CD4-positive, alpha-beta T cell treated with Interleukin-6 for 4 hours (primary cell): ENCODE results near the gene SPRY2.
"Not testable (repeated sequence)": the region's sequence is repeated elsewhere in the genome, so short reads cannot be mapped to it uniquely, and the experiment has no call there.

ENCODE experiments used
- DNase-seq: peaks from one replicate; pipeline ENCODE4 v3.0.0-alpha.2; 2020; ENCODE audit warnings: mixed read lengths

SPRY2 gene

DNA sequence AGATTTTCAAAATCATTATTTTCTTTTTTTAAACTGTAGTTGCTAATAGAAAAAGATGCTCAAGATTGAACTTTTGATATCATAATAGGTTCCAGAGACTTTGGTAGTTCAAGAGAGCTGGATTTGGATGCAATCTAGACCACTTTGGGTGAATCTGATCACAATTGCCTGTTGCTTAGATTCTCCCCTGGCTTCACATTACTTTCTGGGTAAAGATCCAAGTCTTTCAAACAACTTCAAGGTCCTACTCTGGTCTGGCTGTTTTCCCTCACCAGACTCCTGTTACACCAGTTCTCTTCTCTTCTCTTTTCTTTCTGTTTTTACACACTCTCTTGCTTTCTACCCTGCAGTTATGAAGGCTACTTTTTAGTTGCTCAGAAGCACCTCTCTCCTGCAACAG is 7.4 kb upstream of the SPRY2 start:
- DNase-seq, result no peak

DNA sequence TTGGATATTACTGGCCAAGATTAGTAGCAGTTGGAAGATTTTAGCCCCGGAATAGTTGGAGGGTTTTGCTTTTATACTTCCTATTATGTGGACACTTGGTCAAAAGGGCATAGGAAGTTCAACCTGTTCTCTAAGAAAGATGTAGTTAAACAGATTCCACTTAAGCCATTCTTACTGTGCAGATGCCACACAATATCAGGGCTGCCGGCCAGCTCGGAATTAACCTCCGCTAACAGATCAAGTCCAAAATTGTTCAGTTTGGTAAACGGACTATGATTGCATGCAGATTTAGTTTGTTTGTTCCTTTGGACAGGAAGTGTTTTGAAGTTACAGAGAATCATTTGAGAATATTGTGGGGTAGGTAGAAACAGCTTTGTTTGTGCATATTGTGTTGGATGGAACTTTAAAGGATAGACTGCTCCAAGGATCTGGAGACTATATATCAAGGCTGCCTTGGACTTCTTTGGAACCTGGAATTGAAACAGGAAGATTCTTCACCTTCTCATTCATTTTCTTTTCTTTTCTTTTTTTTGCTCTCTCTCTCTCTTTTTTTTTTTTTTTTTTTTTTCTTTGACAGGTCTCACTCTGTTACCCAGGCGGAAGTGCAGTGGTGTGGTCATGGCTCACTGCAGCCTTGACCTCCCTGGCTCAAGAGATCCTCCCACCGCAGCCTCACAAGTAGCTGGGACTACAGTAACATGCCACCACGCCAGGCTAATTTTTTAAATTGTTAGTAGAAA is 5.0 kb upstream of the SPRY2 start:
- DNase-seq, result no peak

DNA sequence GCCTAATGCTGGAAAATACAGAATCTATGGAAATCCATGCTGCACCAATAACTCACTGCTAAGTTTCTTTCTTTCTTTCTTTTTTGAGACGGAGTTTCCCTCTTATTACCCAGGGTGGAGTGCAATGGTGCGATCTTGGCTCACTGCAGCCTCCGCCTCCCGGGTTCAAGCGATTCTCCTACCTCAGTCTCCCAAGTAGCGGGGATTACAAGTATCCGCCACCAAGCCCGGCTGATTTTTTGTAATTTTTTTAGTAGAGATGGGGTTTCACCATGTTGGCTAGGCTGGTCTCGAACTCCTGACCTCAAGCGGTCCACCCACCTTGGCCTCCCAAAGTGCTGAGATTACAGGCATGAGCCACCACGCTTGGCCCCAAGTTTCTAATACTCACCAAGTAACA is 3.1 kb upstream of the SPRY2 start:
- not testable (repeated sequence) for DNase-seq

DNA sequence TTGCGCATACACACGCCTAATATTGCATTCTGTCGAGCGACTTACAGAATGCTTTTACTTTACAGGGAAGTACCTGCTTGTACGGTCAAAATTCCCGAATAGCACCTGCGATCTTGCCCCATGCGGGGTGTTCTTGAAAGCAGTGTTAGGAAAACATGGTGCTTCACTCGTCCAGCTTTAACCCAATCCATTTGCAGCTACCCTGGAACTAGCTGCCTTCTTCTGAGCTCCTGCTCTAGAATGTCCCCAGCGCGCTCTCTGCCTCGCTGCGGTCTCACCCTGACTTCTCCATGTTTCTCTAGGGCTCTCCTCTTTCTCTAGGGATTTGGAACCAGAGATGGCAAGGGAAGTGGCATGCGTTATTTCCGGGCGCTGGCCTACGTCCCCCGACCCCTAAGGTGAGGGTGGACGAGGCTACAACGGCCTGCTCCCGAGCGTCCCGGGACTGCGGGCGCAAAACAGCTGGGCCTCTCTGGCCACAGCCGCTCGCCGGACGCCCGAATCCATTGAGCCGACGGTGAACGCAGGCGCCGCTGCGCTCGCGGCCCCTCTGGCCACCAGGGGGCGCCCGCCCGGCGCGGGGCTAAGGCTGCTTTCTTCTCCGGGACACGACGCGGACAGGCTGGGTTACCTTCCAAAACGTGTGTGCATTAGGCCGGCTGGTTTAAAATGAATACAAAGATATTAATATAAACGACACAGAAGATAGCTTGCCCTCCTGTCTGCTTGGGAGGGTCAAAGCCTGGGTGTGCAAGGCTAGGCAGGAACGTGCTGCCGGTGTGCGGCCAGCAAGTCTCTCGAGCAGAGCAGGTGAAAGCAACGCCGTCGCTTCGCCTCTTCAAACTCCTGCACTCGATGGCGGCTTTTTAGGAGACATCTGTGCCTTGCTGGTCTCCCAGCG is 1.8 kb upstream of the SPRY2 start:
- peak; percentile 62 for DNase-seq

DNA sequence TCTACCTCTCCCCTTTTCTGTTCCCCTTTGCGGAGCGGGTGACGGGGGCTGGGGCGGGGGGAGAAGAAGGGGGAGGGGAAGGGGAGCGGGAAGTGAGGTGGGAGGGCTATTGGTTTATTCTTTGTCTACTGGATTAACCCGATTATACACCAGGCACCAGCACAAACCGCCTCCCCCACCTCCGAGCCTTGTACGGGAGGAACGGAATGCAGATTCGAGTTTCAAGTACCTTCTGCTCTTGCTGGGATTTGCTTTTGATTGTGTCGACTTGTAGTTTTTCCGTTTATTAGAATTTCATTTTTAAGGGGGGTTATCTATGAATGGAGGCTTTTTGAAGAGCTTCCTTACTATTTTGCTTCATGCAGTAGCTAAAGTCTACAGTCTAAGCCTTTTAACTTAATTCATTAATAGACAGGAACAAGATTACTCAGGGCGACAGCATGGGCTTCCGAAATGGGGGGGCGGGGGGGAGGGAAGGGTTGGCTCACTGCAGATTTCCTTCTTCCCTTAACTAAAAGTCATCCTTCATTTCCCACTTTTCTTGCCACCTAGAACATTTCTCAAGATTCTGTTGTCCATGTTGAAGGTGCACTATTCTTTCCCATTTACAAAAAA is 937 bp upstream of the SPRY2 start:
- no peak for DNase-seq

DNA sequence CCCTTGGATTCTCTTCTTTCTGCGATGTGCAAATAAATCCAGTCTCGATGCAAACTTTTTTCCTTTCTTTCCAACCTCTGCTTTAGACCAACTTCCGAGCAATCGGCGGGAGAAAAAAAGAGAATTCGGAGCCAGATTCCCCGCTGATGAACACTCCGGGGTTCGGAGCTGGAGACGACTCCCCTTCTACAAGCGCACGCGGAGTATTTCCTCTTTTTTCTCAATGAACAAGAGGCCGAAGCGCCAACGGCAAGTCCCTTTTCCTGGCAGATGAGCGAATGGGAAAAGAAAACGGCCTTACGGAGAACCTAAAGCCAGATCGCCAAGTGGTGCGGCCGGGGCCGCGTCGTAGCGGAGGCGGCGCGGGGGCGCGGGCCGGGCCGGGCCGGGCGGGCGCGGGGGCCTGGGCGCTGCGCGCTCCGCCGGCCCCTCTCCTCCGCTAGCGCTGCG is 250 bp downstream of the SPRY2 start:
- DNase-seq, result no peak

DNA sequence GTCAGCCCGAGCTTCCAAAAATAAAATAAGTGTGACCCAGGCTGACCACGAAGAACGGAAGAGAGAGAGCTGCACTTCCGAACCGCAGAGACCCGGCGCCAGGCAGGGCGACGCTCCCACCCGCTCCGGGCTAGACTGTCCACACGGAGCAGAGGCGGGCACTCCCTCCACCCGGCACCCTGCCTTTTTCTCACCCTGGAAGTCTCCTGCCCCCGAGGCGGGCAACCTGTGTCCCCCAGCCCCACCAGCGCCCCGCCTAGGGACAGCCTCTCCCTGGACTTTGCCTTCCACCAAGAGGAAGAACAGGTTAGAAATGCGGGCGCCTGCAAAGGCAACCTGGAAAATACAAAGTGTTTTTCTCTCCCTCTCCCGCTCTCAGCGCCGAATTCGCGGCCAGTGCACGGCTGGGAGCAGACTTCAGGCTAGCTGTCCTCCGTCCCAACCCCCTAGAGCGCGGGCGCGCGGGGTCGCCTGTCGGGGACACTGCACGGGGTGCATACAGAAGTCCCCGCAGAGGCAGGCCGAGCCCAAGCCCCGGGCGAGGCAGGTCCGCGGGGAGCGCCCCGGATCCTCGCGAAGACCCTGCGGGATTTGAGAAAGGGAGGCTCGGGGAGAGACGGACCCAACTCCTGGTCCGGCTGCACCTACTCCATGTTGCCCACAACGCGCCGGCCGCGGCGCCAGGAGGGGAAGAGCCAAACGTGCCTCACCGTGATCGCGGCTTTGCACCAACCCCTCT is 845 bp downstream of the SPRY2 start:
- DNase-seq, result no peak

DNA sequence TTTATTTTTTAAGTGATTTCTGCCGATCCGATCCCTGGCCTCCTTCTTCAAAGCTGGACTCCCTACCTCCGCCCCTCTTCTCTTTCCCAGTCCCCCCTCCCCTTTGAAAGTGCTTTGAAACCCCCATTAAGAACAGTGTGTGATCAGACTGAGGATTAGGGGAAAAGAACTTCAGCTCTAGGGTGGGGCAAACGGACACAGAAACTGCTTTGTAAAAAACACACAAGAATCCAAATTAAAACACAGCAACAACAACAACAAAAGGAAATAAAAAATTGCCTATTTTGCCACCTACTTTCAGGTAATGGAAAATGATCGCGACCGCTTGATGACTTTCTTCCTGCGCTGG is 1.4 kb downstream of the SPRY2 start:
- no peak for DNase-seq

DNA sequence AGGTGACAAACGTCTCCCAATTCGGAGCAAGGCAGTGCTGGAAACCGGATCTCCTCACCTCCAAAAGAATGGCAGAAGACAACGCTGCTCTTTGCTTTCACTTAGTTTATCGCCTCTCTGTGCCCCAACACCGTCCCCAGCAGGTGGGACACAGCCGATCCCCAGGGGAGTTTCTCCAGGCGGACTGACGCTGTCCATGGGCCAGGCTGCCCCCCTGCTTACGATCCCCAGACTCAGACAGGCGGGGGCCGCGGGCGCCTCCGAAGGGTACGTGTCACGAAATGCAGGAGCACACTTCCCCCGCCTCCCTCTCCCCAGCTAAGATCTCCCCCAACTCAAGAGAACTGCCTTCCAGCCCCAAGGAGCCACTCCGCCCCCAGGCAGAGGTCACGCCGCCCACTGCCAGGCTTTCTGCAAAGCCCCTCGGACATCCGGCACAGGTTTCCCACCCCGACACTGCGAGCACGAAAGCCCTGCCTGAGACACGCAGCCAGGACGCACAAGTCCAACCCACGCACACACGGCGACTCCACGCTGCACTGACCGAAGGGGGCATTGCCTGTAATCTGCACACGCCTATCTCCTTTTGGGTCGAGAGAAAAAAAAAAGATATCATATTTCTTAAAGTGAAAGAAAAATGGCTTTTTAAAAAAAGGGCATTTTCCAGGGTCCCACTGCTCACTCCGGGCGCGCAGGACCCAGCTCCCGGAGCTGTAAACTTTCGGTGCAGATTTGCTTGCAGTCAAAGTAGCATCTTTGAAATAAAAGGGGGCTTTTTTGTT is 2.0 kb downstream of the SPRY2 start:
- DNase-seq, result no peak

DNA sequence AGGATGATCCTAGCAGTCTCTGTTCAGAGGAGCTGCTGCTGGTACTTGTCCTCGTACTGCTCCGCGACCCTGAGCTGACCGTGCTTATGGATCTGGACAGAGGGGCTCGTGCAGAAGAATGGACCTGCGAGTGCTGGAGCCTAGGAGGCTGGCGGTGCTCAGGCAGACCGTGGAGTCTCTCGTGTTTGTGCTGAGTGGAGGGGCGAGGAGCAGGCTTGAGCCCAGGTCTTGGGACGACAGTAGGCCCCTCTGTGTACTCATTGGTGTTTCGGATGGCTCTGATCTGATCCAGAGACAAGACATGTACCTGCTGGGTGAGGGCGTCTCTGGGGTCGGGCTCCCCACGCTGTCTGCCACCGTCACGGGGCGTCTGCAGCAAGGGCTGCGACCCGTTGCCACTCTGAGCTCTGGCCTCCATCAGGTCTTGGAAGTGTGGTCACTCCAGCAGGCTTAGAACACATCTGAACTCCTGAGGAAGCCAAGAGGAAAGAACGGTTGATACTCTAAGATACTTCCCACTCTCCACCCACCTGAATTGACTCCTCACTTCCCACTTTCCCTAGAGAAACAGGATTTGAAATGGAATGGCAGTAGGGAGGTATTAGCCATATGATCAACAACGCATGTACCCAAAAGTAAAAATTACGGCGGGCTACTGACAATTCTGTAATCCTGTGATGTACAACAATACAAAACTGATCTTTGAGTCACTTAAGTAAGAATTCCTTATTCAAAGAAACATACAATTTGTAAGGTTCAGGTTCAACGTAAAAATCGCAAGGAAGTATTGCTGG is 3.4 kb downstream of the SPRY2 start:
- DNase-seq, result no peak

DNA sequence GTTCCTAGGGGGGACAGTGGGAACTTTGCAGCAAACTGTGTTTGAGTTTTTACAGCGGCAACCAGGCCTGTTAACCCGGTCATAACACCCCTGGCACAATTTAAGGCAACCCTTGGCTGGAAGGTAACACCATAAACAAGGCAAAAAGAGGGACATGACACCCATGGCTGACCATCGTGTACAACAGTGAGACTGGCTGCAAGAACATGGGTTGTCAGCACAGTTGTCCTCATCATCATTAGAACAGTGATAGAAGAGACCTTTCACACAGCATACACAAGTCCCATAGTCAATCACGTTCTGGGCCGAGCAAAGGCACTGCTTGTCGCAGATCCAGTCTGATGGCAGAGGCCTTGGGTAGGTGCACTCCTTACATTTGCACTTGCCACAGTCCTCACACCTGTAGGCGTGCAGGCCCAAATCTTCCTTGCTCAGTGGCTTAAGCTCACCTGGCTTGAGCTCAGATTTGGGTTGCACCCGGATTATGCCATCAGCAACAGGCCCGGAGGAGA is 4.1 kb downstream of the SPRY2 start:
- no peak for DNase-seq

DNA sequence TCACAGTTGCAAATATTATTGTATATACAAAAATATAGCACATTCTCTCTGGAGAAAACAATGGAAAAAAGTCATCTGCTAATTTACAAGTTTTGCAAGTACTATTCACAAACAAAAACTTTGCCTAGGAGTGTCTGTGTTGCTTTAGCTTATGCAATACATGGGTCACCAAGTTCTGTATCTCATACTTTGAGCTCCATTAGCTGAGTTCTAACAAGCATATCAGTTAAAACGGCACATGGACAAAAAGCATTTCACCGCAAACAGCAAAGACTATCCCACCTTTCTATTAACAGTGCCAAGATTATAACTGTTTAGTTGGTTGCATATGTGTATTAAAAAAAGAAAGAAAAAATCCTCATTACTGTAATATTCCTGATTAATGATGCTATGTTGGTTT is 4.6 kb downstream of the SPRY2 start:
- DNase-seq, result no peak

DNA sequence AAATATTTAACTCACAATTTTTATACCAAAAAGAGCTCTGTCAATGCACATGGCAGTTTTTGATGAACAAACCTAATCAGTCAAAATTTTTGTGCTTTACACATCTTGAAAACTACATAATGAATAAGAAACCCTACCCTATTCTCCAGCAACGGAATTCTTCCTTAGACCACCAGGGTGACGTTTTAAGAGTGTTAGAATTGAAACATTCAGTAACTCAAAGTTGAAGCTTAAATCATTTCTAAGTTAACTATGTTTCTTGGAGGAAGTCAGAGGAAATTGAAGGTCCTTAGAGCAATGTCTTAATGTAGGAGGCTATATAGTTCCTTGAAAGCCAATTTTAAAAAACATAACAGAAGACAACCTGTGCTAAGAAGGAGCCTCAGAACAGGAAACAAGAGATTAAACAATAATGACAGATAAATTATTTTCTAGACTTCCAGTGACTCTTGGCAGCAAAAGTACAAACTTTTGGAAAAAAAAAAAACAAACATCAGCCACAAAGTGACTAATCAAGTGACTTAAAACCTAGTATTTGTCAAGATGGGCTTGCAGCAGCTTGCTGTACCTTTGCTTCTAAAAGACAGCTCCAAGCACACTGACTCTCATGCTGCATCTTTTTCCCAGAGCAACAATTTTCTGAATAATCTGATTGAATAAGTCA is 6.2 kb downstream of the SPRY2 start:
- DNase-seq, result no peak

DNA sequence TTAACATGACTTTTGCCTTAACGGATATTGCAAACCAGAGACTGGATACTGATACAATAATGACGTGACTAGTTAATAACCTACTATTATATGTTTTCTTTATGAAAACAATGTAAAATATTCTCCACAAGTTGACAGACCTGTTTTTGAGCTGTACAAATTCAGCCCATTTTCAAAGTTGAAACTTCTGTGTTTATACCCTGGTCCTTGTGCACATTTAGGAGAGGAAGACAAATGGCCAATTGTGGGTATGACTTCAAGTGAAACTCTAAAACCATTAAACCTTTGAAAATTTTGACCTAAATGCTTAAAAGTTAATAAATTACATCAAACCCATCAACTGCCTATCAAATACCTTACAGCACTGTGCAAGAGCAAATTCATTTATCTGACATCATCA is 8.9 kb downstream of the SPRY2 start:
- DNase-seq, result no peak

DNA sequence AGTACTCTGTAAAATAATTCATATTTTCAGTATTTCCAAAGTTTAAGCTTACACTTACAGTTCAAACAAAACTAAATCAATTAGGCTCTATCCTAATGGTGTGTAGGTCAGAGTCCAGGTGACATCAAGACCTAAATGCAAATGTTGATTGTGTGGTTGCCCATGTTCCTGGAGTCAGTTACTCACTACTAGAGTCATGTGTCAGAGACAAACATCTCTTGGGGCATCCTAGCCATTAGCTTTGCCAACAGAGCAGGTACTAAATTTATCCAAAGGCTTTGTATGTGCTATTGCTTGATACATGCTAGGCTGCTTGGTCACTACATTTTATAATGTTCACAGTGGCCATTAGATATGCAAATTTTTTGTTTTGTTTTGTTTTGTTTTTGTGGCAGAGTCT is 11.7 kb downstream of the SPRY2 start:
- no peak for DNase-seq

DNA sequence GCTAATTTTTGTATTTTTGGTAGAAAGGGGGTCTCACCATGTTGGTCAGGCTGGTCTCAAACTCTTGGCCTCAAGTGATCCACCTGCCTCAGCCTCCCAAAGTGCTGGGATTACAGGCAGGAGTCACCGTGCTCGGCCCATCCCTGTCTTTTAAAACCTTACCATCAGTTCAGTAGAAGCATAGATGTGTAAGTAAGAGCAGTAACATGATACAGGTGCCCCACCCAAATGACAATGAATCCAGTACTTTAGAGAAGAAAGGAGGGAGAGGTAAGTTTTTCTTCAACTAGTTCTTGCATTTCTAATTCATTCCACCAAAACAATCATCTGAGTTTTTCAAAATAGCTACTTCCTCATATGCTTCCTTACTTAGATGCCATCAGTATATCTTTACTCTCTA is 21.9 kb downstream of the SPRY2 start:
- DNase-seq, result no peak

DNA sequence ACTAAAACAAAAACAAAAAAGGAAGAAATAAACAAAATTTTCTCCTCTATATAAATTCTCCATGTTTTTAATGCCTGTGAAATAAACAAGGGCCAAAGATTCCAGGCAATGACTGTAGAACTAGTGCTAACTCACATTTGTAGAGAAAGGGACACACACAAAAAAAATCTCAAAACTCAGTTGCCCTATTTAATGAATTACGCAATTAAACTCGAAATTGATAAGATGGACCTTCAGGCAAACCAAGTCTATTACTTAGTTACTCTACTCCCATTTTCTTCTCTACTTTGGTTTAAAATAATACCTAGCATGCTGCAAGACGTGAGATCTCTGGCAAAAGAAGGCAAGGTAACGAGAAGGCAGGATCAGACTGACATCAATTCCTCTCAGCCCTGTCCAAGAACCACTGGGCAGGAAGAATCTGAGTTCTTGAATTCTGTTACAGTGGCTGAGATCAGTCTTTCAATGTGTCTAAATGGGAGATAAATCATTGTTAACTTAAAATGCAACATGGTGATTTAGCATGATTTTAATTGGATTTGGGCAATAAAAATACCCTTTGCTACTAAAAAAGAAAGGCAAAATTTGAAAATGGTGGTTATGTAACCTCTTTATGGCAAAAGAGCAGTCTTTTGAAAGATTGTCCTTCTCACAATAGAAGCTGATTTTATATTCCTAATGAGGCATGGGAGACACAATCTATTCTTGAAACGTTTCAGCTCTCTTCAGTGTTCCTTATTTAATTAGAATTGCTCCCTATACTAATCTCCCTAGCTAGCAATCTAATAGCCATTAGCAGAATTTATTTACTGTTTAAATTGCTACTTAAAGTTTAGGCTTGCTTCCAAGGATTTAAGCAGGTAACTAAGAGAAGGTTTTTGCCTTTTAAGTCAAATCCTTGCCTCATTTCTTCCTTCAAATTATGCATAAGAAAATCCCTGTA is 25.9 kb downstream of the SPRY2 start:
- DNase-seq, result no peak

DNA sequence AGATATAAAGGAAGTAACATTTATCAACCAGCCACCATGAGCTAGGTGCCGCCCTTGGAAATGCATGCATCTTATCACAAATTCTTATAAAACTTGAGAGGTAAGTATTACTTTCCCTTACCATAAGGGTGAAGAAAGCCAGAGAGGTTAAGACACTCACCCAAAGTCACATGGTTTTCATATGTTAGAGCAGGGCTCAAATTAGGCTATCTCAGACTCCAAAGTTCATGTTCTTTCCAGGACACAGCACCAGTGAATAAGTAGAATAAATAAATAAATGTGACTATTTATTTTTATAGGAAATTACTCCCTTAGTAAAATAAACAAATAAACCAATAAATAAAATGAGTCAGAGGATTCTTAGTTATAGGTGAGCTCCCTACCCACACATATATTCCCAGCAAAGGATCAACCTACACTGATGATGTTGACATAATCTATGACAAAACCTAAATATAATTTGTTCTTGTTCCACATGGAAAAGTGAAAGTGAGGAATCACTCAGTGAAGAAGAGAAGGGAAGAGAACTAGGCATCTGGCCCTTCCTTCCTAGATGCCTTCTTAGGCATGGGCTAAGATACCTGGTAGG is 27.2 kb downstream of the SPRY2 start:
- DNase-seq, result no peak

DNA sequence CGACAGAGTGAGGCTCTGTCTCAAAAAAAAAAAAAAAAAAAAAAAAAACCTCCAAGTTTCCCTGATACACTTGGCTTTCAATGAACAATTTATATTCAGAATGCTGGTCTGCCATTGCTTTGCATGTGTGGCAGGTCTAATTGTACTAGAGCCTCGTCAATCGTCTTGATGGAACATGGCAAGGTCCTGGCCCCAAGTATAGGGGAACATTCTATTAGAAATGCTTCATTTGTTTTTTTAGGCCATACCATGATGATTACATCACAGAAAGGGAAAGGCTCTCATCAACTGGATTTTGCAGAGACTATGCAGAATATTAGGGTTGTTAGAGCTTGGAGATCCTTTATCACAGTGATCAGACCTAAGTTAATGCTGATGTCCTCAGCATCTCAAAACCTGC is 28.0 kb downstream of the SPRY2 start:
- DNase-seq, result no peak
